Measurements from ENCODE around the gene ATPAF2.

The ATPAF2 gene

DNA sequence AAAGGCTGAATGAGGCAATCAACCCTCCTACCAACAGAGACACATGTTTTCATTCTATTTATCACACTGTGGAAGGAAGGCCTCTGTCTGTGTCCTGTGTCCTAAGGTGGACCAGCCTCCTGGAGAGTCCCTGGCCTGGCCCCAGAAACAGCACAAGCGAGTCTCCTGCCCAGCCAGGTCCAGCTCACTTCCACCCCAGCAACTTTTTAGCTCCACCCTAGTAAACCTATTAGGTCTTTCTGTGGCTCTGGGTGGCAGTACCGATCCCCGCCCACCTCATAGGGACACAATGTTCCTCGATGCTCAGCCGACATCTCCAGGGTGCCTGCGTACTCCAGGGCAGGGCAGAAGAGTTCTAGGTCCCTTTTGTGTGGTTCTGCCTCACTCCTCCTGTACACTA is 55.6 kb downstream of the ATPAF2 start:
- FAIRE-seq, result no peak

DNA sequence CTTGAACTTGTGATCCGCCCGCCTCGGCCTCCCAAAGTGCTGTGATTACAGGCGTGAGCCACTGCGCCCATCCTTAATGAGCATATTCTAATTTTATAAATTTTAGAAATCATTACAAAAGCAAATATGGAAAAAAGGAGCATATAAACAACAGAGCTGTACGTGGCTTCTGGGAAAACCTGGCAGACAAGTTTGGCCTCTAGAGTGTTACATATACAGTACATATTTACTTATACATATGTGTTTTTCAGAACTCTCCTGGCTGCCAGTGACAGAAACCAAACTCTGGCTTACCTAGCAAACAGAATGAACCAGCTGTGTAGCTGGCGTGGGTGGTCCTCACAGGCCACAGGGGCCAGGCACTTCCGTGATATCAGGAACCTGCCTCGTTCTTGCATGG is 56.2 kb downstream of the ATPAF2 start:
- no peak for FAIRE-seq

DNA sequence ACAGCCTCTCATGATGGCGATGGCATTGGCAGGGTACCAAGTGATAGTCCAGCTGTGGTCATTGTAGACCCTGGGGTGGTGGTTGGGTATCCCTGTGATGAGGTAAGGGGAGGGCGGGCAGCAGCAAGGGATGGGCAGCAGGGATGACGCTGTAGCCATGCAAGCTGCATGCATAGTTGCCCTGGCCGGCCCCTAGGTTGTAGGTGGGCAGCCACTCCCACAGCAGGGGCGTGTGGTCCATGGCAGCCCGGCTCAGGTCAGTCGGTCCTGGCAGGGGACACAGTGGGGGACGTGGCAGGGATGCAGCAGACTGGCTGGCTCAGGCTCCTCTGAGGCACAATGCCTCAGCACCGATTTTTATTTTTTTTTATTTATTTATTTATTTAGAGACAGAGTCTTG is 57.6 kb downstream of the ATPAF2 start:
- no peak for FAIRE-seq

DNA sequence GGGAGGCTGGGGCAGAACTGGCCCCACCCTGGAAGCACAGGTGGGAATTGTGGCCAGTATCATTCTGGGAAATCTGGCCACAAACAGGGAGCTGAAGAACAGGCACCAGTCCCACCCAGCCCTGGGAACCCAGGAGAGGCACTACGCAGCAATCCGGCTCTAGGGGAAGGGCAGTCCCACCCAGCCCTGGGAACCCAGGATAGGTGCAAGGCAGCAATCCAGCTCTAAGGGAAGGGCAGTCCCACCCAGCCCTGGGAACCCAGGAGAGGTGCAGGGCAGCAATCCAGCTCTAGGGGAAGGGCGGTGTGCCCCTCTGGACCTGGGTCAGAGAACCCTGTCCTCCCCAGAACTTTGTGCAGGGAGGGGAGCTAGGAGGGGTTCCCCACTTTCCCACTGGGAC is 59.2 kb downstream of the ATPAF2 start:
- no peak for FAIRE-seq

DNA sequence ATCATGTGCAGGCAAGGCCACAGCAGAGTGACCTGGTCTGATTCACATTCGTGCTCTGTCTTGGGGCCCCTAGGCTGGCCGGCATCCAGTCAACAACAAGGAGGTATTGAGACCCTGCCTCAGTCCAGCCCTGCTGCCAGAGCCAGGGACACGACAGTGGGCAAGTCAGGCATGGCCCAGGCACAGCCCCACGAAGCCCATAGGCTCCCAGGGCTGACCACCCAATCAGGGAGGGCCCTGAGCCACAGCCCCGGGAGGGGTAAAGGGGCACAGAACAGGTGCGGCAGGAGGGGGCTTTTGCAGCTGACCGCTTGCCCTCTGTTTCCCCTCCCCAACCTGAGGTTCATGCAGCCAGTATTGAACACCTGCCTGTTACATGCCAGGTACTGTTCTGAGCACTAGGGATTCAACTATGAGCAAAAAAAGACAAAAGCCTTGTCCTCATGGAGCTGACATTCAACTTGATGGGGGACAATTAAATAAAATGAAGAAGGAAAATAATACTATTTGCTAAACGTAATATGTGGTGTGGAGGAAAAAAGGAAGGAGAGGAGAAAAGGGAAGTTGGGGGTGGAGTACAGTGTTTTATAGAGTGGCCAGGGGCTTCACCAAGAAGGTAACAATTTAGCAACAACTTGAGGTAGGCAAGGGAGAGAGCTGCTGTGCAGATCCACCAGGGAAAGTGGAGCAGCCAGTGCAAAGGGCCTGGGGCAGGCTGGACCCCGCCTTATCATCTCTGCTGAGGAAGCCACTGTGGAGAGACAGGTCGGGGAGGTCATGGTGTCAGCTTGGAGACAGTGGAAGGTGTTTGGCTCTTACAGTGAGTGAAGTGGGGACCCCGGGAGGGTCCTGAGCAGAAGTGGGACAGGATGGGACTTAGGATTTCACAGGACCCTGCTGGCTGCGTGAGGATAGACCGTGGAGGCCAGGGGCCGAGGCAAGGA is 60.2 kb downstream of the ATPAF2 start:
- FAIRE-seq, result no peak

DNA sequence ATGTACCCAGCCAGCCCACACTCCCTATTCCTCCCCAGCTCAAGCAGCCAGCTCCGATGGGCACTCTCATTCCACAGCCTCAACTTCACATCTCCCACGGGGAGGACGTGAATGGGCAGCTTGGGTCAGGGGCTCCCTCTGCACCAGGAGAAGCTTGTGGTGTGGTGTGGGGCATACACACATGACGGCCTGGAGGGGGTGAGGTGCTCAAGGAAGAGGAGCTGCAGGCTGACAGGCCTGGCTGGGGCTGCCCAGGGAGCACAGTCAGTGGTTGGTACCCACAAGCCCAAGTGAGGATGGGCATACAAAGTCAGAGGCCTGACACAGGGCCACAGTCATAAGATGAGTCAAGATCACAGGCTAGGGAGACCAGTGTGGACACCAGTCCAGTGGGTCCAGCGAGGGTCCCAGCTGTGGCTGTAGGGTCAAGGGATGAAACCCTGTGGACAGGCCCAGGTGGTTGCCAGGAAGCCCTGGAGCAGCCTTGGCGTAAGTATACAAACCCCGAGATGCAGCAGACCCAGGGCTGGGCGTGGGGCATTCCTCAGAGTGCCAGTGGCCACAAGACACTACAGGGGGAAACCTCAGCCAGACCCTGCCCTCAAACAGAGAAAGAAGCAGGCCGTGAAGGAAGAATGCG is 61.9 kb downstream of the ATPAF2 start:
- FAIRE-seq, result no peak

DNA sequence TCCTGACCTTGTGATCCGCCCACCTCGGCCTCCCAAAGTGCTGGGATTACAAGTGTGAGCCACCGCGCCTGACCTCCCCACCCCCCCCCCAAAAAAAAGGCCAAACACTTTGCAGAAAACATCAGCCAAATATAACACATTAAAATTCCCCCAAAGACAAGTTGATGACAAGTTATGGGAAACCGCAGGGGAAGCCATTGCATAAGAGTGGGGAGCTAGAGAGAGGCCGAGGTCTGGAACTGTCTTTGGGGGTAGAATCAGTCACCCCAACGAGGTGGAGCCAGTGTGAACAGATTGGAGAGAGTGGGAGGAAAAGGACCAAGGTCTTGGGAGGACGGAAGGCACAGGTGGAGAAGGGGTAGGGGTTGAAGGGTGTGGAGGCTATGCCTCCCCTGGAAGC is 63.5 kb downstream of the ATPAF2 start:
- no peak for FAIRE-seq

DNA sequence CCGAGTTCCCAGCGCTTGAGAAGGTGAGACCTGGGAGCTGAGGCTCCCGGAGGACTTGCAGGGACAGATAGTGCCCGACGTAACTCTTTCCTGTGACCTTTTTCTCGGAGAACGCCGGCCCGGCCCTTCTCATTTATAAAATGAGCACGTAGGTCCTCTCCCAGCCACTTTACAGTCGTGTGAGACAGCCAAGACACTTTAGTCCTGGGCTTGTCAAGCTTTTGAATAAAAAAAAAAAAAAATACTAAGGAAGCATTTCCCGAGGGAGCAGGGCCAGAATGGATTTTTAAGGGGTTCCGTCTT is 66.1 kb downstream of the ATPAF2 start:
- no peak for FAIRE-seq

DNA sequence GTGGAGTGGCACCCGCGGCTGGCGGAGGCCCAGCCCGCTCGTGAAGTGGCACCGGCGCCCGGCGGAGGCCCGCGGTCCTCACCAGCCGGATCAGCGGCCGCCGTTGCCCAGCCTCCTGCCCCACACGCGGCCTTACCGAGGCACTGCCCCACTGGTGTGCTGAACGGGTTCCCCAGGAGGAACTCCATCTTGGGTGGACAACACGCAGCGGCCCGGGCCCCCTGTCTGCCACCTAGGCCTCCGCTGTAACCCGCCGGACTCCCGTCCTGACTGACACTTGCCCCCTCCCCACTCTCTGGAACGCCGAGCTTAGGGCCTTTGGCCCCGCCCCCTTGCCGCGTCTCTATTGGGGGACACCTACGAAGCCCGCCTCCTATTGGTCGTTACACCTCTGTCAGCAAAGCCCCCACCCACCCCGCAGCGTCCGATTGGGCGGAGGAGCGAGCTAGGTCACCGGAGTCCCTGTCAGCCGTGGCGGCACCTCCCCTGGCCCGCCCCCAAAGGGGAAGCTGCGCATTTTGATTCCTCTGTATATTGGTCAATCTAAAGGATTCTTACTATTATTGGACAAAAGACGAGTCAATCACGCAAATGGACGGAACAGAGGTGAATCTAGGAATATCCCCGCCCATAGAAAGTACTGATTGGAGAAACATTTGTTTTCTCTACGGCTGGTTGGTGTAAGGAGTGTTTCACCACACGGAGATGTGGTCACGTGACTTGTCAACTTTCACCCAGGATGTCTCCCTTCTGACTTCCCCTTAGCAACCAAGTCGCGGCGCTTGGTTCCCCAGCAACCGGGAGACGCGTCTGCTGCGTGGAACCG is 66.6 kb downstream of the ATPAF2 start, which contains the start of the genes DRC3 and TOM1L2:
Gene DRC3 (plus strand): TSS at position 737 of the 826 bp plus-strand sequence. CDS start 4,737 bp downstream, outside the sequence.
Gene TOM1L2 (minus strand): TSS at position 275 of the 826 bp plus-strand sequence. CDS start 87 bp downstream, at position 188.
- FAIRE-seq, result peak; percentile 99

DNA sequence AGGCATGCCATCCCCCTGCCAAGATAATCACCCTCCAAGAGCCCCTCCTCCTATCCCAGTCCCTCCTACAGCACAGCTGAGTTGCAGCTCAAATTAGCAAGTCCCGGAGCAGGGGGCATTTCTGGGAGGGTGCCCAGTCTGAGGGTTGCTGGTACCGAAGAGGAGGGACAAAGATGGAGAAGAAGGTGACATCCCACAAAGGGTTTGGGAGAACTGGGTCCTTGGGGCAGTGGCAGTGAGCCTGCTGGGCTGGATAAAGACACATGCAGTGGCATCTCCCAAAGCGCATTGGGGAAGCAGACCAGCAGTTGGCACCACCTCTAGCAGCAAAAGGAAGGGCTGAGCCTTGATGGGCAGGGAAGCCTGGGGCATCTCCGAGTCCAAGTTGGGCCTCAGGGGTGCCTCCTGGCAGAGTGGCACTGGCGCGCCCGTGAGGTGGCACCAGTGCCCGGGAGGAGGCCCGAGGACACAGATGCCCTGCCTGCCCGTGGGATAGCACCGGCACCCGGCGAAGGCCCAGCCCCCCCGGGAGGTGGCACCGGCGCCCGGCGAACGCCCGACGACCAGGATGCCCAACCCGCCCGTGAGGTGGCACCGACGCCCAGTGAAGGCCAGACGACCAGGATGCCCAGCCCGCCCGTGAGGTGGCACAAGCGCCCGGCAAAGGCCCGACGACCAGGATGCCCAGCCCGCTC is 67.4 kb downstream of the ATPAF2 start:
- no peak for FAIRE-seq

DNA sequence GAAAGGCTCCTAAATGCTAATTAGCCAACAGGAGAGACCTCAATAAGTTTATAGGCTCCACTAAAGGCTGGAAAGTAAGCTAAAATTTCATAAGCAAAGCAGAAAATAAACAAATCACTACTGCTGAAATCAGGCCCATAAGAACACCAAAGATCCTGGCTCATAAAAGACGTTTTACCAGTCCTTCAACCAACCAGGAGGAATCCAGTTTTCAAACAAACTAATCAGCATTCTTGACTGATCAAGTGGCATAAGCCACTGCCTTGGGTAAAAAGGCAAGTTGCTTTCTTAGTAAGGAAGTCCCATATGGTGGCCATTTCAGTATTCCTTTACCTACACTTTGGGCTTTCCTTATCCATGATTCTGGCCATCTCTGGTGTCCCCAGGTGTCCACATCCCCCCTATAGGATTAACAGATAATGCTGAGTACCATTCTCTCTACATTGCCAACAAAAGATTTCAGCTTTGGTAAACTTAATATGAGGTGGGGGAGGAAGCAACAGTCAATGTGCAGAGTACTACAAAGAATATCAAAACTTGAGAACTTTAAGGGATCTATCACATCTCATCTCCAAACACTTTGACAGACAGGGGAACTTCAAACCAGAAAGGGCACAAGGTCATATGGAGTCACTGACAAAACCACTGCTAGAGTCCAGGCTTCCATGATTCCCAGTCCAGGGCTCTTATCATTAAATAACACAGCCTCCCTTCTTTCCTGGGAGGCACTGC is 68.1 kb downstream of the ATPAF2 start:
- FAIRE-seq, result no peak

Data from colon (tissue), 2 donors.